Neutrophil (primary cell): ENCODE data around the gene KDM4B.

Source experiments
- H3K27ac ChIP-seq: fragments of 200-600 bp; sonication (generic); 2 replicates; pipeline ENCODE4 v1.5.1; 2016; ENCODE audit warnings: mild to moderate bottlenecking, moderate library complexity
- H3K27me3 ChIP-seq: fragments of 200-600 bp; sonication (generic); 2 replicates; pipeline ENCODE4 v1.6.0; 2016; ENCODE audit warnings: mild to moderate bottlenecking
- H3K36me3 ChIP-seq: fragments of 200-600 bp; sonication (generic); 2 replicates; pipeline ENCODE4 v1.5.1; 2017
- H3K4me1 ChIP-seq, 2 experiments: fragments of 200-600 bp in 1 of 2; sonication (generic) in 1 of 2; 1 replicate in 1 of 2; 2 replicates in 1 of 2; pipeline versions ENCODE4 v1.5.1 to v1.6.1; 2013 to 2016; ENCODE audit warnings: low read depth in 1 of 2, low read length in 1 of 2, mild to moderate bottlenecking in 1 of 2, moderate library complexity in 1 of 2; ENCODE audit not compliant: control insufficient read depth in 1 of 2, insufficient read depth in 1 of 2
- H3K4me3 ChIP-seq, 2 experiments: fragments of 200-600 bp in 1 of 2; sonication (generic) in 1 of 2; 1 replicate in 1 of 2; 2 replicates in 1 of 2; pipeline ENCODE4 v1.5.1; 2013 to 2016; ENCODE audit warnings: low read depth in 1 of 2, low read length in 1 of 2, mild to moderate bottlenecking in 1 of 2, moderate library complexity in 1 of 2
- H3K9me3 ChIP-seq: fragments of 200-600 bp; sonication (generic); 2 replicates; pipeline ENCODE4 v1.5.1; 2016
- CTCF ChIP-seq: fragments of 200-600 bp; sonication (generic); IDR thresholded peaks from 2 replicates; pipeline ENCODE4 v1.5.1; 2016; ENCODE audit warnings: antibody characterized with exemption

KDM4B gene

GRCh38 chr19:5116292-5116691 is 147.4 kb downstream of the KDM4B start:
- peaks cover 90% of the 10 kb centered on the region for H3K36me3 ChIP-seq
- no peak for TF ChIP-seq CTCF

GRCh38 chr19:5117421-5117820 is 148.5 kb downstream of the KDM4B start:
- H3K27me3 ChIP-seq = no peaks in the 10 kb centered on the region
- H3K4me1 ChIP-seq = no peaks in the 10 kb centered on the region
- H3K9me3 ChIP-seq = no peaks in the 10 kb centered on the region
- H3K4me3 ChIP-seq = no peak overlapping the region
- no peak overlapping the region for H3K27ac ChIP-seq
- peaks cover 90% of the 10 kb centered on the region for H3K36me3 ChIP-seq
- no peak for TF ChIP-seq CTCF

More at GRCh38 chr19:5116292-5116691, 147.4 kb downstream of the KDM4B start:
- H3K4me3 ChIP-seq = no peak overlapping the region
- H3K9me3 ChIP-seq = no peaks in the 10 kb centered on the region
- no peak overlapping the region for H3K27ac ChIP-seq
- H3K27me3 ChIP-seq = no peaks in the 10 kb centered on the region
- no peaks in the 10 kb centered on the region for H3K4me1 ChIP-seq

- Histone ChIP-seq H3K4me3 (no peak overlapping the region), H3K4me1 (no peaks in the 10 kb centered on the region), H3K36me3 (peaks cover 90% of the 10 kb centered on the region), H3K27ac (no peak overlapping the region), H3K27me3 (no peaks in the 10 kb centered on the region), H3K9me3 (no peaks in the 10 kb centered on the region)
- TF ChIP-seq CTCF = no peak
These were observed 149.1 kb downstream of the KDM4B start for GRCh38 chr19:5118026-5118425.

GRCh38 chr19:5119297-5119998 is 150.5 kb downstream of the KDM4B start:
- no peaks in the 10 kb centered on the region for H3K27me3 ChIP-seq
- H3K9me3 ChIP-seq = no peaks in the 10 kb centered on the region
- TF ChIP-seq CTCF = no peak
- H3K4me1 ChIP-seq = no peaks in the 10 kb centered on the region
- no peak overlapping the region for H3K4me3 ChIP-seq
- no peak overlapping the region for H3K27ac ChIP-seq
- peaks cover 90% of the 10 kb centered on the region for H3K36me3 ChIP-seq

GRCh38 chr19:5120321-5120720 is 151.4 kb downstream of the KDM4B start:
- Histone ChIP-seq H3K36me3 (peaks cover 90% of the 10 kb centered on the region), H3K9me3 (no peaks in the 10 kb centered on the region), H3K4me1 (no peaks in the 10 kb centered on the region), H3K4me3 (no peak overlapping the region), H3K27ac (no peak overlapping the region), H3K27me3 (no peaks in the 10 kb centered on the region)
- no peak for TF ChIP-seq CTCF
